Measurements from ENCODE around the gene ITSN2.

DNA sequence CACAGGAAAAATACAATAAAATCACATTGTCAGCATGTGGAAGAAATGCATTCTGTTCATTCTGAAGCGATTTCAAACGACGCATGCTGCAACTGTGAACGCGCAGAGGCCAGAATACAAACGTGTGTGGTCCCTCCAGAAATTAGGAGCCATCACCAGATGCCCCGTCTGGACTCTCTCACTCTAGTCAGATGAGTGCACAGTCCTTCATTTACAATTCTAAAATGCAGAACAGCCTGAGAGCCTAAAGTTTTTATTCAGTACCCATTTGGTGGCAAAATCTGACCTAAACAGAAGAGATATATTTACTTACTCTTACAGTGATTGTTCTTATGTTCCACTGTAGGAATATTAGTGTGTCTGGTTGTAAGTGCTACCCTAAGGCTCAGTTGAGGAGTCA is 148.9 kb downstream of the ITSN2 start:
- no peak for TF ChIP-seq ZFP3 (CRISPR knock-in tag; IDR thresholded peaks at IDR 0.05)
- no peak for TF ChIP-seq ZFP30 (CRISPR knock-in tag; IDR thresholded peaks at IDR 0.05)
- no peak for TF ChIP-seq CSDC2 (CRISPR knock-in tag; IDR thresholded peaks at IDR 0.05)
- TF ChIP-seq, protein P1, sequence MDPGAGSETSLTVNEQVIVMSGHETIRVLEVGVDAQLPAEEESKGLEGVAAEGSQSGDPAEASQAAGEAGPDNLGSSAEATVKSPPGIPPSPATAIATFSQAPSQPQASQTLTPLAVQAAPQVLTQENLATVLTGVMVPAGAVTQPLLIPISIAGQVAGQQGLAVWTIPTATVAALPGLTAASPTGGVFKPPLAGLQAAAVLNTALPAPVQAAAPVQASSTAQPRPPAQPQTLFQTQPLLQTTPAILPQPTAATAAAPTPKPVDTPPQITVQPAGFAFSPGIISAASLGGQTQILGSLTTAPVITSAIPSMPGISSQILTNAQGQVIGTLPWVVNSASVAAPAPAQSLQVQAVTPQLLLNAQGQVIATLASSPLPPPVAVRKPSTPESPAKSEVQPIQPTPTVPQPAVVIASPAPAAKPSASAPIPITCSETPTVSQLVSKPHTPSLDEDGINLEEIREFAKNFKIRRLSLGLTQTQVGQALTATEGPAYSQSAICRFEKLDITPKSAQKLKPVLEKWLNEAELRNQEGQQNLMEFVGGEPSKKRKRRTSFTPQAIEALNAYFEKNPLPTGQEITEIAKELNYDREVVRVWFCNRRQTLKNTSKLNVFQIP (CRISPR knock-in tag; IDR thresholded peaks at IDR 0.05; ENCODE audit: borderline replicate concordance, low read depth) = no peak
- TF ChIP-seq PPARA (CRISPR knock-in tag; IDR thresholded peaks at IDR 0.05; ENCODE audit: borderline replicate concordance) = no peak
- TF ChIP-seq OSR1 (CRISPR knock-in tag; IDR thresholded peaks at IDR 0.05) = no peak
